Measurements from ENCODE around the gene SCUBE1.

SCUBE1 gene

DNA sequence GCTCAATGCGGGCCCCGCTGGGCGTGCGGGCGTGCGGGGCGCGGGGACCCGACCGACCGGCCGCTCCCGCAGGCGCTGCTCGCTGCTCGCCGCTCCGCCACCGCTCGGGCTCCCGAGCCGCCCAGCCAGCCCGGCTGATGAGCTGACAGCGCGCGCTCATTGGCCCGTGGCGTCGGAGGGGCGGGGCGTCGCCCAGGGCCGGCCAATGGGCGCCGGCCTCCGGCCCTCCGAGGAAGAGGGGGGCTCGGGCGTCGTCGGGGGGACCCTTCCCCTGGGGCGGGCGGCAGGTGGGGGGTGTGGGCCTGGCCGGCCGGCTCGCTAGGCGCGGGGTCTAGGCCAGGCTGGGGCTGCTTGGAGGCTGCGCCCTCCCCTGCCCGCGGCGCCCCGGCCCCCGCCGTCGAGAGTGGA is at the start of gene SCUBE1:
Gene SCUBE1, minus strand, starts transcription at position 111 of the 408 bp plus-strand sequence. CDS start 111 bp downstream, outside the sequence.
- DNase-seq (ENCODE audit: low read depth, low spot score), result no peak

DNA sequence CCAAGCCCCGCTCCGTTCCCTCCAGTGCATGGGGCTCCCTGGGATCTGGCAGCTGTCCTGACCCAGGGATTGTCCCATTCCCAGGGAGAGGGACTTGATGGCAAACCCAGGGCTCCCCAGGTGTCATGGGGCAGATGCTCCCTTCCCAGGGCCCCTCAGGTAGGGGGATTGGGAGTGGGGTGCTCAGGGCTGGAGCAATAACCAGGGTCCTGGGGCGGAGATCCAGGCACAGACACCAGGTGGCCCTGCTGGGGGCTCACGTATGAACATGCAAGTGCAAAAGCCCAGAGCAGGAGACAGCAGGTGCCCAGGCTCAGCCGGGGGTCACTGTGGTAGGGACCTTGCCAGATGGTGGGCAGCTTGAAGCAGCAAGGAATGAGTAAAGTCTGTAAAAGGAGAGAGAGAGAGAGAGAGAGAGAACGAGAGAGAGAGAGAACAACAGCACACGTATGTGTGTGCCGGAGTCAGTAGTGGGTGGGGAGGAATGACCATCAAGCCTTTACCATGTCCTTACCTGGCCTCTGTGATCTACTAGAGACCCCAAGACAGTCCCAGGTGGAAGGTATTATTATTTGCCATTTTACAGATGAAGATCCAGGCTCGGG is 49.3 kb upstream of the SCUBE1 start:
- DNase-seq (ENCODE audit: low read depth, low spot score), result no peak

DNA sequence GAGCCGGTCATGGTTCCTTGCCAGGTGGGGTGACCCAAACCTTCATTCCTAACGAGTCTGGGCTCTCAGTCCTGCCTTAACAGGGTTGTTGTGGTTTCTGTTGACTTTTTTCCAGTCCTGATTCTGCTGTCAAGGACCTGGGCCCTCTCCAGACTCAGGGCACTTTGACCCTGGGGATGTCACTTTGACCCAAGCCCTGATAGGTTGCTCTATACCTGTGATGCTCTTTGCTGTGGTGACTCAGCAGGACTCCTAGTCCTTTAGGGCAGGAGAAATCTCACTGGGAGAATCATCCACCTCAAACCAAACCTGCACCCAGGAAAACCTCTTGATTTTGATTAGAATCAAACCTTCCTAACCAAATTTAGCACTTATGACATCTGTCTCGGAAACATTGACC is 48.1 kb upstream of the SCUBE1 start:
- no peak for DNase-seq (ENCODE audit: low read depth, low spot score)

DNA sequence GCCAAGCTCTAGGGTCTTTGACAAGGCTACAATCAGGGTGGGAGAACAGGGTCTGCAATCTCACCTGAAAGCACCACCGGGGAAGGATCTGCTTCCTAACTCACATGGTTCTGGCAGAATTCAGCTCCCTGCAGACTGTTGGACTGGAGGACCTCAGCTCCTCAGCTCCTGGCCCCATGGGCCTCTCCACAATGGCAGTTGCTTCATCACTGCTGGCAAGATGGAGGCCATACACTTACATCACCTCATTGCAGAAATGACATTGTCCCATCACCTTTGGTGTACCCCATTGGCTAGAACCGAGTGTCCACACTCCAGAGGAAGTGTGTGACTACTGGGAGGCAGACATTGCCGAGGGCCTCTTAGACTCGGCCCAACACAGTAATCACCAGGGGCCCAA is 47.7 kb upstream of the SCUBE1 start:
- DNase-seq (ENCODE audit: low read depth, low spot score), result no peak

DNA sequence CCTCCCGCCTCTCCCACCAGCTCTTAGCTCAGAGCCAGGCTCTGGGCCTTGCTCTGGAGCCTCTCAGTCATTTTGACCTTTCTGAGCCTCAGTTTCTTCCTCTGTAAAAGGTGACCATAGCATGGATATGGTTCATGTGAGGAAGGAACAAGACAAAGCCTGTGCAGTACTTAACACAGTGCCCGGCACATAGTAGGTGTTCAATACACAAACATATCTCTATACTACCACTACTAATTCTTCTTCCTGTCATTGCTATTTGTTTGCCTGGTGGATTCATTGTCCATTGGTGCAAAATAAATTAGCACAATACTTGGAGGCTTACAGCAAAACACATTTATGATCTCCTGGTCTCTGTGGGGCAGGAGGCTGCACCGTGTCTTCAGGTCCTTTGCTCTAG is 47.0 kb upstream of the SCUBE1 start:
- DNase-seq (ENCODE audit: low read depth, low spot score), result no peak

DNA sequence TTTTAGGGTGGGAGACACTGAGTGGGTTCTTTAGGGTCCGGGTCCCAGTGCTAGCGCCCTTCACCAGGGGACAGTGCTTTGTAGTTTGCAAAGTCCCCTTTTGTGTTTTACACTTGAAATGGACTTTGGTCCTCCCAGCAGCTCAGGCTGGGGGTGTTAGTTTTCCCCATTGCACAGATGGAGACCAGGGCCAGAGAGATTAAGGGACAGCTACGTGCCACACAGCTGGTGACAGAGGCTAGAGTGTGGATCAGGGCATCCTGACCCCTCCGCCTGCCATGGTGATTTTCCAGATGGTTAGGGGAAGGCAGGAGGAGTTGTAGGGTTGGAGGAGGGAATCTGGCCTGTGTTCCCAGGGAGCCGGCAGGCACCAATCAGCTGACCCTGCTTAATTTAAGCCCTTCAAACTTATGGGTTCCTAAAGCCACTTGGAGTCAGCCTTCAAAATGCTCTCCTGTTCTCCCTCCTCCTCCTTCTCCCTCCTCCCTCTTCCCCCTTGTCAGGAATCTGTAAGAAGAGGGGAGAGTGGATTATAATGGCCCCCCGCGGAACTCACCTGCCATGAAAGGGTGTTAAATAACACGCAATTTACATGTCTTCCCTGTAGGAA is 46.2 kb upstream of the SCUBE1 start:
- no peak for DNase-seq (ENCODE audit: low read depth, low spot score)

DNA sequence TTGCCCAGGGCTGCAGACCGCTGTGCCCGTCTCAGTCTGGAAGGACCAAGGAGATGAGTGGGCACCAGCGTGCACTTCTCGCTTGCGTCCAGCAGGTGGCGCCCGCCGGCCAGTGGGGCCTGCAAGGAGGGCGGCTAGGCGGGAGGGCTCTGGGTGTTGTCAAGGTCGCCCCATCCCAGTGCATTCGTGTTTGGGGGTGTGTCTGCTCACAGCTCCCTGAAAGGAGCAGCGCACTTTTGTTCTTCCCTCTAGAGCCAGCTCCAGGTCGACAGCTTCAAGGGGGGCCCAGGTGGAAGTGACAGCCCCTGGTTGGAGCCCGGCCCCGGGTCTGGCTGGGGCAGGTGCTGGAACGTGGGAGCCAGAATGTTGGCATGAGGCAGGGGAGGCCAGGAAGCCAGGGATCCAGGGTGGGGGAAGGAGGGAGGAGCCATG is 45.3 kb upstream of the SCUBE1 start:
- DNase-seq (ENCODE audit: low read depth, low spot score), result no peak

DNA sequence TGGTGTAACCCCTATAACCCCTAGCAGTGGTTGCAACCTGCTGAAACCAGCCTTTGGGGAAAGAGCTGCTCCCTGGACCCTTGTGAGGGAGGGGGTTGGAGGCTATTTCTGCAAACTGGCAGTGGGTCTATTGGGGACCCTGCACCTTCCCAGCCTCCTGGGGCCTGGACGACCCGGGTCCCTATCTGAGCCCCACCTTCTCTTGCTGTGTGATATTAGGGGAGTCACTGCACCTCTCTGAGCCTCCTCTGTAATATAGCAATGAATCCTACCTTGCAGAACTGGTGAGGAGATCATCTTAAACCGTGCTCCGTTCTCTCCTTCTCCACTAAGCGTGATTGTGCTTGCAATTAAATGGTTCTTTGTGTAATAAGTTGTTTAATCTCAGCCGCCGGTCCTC is 44.6 kb upstream of the SCUBE1 start:
- DNase-seq (ENCODE audit: low read depth, low spot score), result no peak

DNA sequence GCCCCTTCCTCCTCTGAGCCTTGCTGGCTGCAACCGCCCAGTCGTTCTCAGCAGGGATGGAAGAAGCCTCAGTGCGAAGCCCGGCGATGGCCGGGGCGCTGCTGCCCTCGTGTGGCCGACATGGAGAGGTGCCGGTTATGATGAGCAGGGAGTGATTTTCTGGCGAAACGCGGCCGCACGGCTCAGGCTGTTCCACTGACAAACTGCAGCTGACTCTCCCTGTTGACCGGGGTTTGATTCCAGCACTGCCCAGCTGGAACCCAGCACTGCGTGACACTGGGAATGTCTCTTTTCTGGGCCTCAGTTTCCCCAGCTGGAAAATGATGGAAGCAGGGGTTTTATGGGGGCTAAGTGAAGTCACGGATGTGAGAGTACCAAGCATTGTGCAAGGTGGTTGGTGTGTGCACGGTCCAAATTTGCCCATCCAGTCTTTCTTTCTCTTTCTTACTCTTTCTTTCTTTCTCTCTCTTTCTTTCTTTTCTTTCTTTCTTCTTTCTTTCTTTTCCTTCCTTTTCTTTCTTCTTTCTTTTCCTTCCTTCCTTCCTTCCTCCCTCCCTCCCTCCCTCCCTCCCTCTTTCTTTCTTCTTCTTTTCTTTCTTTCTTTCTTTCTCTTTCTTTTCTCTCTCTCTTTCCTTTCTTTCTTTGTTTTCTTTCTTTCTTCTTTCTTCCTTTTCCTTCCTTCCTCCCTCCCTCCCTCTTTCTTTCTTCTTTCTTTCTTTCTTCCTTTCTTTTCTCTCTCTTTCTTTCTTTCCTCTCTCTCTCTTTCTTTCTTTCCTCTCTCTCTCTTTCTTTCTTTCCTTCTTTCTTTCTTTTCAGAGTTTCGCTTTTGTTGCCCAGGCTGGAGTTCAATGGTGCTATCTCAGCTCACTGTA is 42.8 kb upstream of the SCUBE1 start:
- DNase-seq (ENCODE audit: low read depth, low spot score), result peak; percentile 18

DNA sequence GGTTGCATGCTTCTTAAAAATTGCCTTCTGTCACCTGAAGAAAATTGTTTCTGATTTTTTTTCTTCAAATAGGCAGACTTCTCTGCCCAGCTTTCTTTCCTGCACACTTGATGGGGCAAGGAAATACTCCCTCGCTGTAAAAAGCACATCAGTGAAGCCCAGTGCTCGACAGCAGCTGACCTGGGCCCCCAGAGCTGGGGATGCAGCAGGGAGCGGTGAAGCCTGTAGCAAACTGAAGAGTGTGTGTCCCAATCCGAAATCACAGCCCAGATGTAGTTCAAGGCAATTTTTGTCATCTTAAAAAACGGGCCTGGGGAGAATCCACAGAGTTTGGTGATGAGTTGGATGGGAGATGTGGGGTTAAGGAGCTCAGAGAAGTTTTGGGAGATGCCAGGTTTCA is 41.7 kb upstream of the SCUBE1 start:
- DNase-seq (ENCODE audit: low read depth, low spot score), result no peak

DNA sequence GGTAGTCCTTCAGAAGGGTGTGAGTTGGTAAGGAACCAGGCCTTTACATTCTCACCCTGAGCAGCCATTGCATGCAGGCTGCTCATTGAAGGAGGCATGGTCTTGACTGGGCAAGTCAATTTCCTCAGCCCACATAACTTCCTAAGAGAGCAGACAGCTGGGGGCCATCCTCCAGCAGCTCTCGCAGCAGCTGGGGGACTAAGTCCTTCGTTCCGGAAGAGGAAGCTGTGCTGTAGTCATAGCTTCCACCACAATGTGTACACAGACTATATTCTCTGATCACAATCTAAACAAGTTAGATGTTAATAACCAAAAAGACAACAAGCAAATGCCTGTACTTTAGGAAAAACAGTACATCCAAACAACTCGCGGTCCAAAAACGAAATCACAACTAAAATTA is 38.5 kb upstream of the SCUBE1 start:
- DNase-seq (ENCODE audit: low read depth, low spot score), result no peak

DNA sequence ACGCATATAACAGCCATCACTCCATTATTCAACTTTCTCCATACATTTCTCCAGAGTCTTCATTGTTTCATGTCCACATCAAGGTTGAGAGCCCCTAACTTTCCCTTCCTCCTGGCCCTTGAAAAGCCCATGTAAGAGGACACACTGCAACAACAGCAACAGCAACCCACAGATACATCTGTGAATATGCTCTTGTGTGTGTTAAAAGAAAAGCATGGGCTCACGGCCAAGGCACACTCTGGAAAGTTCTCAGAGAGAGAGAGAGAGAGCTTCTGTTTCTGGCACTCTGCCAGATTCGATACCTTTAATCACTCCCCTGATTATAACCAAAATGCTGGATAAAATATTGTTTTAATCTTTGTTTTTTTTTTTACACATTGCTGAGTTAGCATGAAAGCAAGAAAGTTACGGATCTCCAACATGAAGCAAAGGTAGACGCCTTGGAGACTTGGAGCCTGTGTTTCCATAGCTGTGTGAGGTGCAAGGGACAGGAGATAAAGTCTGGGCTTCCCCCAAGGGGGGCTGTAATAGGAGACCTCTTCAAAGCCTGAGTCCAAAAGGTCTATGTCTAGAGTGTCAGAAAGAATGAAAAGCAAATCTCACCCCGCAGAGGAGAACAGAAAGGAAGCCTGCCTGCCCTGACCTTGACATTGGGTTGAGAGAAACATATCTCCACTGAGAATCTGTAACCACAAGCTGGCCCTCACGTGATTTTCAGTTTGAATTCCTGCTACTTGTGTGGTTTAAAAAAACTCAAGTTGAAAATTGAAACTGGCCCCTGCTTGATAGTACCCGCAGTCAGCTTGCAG is 34.9 kb upstream of the SCUBE1 start:
- no peak for DNase-seq (ENCODE audit: low read depth, low spot score)

DNA sequence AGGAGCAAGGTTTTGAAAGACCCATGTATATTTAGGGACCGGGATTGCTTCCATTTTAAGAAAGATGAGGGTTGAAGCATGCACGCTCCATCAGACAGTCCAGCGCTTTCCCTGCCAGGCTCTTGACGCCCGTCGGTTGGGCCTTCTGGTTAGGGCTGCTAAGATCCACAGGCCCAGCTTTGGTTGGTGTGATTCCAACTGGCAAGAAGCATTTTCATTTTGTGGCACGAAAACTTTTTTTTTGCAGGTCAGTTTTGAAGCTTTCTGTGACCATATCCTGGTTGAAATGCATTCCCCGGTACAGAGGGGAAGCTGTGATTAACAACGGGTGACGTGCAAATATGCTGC is 34.4 kb upstream of the SCUBE1 start:
- no peak for DNase-seq (ENCODE audit: low read depth, low spot score)

DNA sequence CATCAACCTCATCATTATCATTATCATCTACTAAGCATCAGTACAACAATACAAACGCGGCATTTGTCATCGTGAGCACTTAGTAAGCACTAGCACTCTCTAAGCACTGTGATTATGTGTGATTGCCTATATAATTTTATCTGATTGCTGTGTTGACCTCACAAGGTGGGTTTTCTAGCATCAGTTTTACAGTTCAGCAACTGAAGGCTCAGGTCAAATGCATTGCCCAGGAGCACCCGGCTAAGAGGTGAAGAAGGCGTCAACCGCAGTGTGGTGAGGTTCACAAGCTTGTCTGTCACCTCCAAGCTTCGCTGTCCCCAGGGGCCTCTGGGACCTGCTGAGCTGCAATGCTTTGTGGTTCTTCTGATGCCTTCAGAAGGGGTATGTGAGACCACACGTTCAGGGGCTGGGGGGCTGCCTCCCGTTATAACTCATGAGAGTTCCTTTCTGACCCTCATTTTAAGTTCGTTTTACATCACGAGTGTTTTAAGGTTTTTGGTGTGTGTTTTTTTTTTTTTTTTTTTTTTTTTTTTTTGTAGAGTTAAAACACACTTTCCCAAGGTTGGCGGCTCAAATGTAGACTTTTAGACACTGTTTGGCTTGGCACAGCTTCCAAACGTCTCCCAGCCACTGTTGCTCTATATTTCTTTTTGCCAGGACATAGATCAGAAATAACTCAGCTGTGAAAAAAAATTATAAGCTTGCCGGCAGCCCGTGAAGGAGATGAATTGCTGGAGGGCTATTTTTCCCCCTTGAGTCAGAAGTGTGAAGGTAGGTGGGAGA is 33.8 kb upstream of the SCUBE1 start:
- no peak for DNase-seq (ENCODE audit: low read depth, low spot score)

DNA sequence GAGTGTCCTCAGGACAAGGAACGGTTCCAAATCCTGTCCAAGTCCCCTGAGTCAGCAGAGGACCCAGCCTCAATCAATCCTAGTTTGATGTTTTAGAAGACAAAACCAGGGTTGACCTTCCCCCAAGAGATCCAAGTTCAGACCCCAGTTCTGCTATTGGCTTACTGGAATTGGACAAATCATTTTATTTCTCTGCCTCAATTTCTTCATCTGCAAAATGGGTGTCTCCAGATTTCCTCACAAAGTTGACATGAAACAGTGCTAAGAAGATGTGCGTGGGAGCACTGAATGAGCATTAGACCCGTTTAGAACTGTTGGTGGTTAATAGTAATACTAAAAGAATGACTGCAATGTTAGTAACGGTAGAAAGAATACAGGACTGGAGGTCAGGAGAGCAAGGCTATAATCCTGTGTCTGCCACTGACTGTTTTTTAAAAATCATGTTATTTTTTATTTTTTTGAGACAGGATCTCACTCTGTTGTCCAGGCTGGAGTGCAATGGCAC is 32.8 kb upstream of the SCUBE1 start:
- DNase-seq (ENCODE audit: low read depth, low spot score), result no peak

DNA sequence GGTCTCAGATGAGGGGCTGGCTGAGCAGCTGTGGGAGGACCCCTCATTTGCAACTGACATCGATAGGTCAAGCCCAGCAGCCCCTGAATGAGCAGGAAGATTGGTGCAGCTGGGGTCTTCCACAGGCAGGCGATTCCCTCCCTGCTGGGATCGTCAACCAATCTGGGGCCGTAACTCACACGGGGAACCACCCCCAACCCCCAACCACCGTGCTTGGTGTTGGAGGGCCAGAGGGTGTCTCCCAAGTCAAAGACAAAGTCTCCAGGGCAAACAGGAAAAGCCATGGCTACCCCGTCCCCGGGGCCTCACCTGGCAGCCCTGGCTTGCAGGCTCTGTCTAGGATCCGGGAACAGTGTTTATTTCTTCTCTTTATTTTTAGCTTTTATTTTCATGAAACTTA is 26.9 kb upstream of the SCUBE1 start:
- no peak for DNase-seq (ENCODE audit: low read depth, low spot score)

DNA sequence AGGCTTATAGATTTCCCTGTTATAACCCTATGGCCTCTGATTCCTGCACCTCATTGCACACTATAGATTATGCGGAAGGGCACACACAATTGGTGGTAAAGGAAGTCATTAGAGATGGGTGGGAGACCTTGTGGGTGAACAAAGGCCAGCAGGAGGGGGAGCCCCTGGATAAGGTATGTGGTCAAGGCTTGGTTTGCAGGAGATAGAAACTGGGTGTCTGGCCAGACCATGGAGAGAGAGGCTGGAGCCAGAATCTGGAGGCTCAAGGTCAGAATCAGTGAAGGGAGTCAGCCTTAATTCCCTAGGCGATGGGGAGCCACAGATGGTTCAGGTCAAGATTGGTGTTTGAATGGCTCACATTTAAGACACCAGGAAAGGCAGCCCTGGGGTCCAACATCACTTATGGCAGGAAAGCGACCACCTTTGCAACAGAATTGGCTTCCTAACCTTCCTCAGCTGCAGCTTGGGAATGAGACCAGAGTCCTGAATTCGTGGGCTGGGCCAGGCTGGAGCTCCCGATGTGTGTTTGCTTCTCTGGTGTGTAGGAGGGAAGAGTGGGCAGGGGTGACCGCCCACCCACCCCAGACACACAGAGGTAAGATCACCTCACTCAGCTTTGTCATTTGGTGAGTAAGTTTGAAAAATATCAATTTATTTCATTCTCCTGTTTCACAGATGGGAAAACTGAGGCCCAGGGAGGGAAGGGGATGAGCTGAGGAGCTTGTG is 22.7 kb upstream of the SCUBE1 start:
- no peak for DNase-seq (ENCODE audit: low read depth, low spot score)

DNA sequence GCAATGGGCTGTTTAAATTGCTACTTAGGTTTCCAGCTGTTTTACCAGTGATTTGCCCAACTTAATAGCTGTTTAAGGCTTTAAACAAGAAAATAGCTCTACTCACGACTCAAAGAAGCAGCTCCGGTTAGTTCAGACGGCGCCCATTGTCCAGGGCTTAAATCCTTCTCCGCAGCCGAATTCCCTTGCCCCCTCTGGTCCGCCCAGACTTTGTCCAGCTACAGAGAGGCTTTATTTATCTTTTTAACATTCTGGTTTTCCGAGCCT is 20.9 kb upstream of the SCUBE1 start:
- DNase-seq (ENCODE audit: low read depth, low spot score), result no peak

DNA sequence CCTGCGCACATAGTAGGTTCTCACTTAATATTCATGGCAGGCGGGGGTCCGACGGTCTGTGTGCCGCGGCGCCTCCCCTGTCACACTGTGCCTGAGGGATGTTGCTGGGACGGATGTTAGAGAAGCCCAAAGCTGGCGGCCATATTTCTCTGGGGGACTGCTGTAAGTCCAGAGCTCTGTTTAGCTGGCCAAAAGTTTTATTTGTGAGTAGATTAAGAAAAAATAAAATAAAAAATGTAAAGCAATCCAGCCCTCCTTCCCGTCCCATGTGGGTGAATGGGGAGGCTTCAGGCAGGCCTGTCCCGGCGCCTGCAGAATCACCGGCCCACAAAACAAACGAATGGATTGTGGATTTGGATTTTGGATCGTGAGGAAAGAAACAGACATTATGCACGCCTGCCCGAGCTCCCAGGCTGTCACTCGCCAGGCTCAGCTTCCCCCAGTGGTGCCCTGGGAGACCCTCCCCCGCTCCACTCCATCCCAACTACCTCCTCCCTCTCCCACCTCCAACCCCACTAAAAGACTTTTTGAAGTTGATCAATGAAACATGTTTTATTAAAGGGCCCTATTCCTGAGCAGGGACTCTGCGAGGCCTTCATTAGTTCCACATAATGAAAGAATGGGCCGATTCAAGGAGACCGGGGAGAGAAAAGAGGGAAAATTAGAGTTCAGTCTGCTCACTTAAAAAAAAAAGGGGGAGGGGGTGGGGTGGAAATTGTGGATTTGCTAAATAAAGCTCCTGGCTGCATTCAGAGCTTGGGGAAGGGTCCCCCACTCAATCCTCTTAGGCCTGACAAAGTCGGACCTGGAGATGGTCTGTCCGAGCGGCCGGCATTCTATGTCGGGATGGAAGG is 20.4 kb upstream of the SCUBE1 start:
- DNase-seq (ENCODE audit: low read depth, low spot score), result no peak

DNA sequence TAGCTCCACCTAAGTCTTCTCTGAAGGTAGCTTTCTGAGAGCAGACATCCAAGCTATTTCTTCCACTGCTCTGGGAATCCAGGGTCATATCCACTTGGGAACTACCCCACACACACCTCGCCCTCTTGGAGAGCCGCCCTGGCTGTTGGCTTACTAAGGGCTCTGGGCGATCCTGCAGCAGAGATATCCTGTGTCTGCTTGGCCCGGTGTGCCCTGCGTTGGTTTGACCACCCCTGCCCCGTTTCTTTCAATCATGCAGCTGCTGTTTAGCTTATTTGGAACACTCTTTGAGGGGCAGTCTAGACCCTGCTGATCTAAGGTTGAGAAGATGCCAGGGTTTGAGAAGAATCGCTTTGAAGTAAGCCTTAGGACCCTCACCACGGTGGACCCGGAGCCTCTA is 17.4 kb upstream of the SCUBE1 start:
- no peak for DNase-seq (ENCODE audit: low read depth, low spot score)
